GM12872 (cell line): ENCODE results near the gene SEMA4C.

ENCODE experiments used
- TF ChIP-seq, protein P1 (sequence below): IDR thresholded peaks from 3 replicates; pipeline ENCODE4 v1.5.1; 2011; ENCODE audit warnings: low read depth, mild to moderate bottlenecking, low read length, moderate library complexity; ENCODE audit not compliant: insufficient read depth

Gene SEMA4C

GRCh38 chr2:96838345-96839292 is 31.3 kb downstream of the SEMA4C start:
- TF ChIP-seq, protein P1, sequence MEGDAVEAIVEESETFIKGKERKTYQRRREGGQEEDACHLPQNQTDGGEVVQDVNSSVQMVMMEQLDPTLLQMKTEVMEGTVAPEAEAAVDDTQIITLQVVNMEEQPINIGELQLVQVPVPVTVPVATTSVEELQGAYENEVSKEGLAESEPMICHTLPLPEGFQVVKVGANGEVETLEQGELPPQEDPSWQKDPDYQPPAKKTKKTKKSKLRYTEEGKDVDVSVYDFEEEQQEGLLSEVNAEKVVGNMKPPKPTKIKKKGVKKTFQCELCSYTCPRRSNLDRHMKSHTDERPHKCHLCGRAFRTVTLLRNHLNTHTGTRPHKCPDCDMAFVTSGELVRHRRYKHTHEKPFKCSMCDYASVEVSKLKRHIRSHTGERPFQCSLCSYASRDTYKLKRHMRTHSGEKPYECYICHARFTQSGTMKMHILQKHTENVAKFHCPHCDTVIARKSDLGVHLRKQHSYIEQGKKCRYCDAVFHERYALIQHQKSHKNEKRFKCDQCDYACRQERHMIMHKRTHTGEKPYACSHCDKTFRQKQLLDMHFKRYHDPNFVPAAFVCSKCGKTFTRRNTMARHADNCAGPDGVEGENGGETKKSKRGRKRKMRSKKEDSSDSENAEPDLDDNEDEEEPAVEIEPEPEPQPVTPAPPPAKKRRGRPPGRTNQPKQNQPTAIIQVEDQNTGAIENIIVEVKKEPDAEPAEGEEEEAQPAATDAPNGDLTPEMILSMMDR, result no peak

GRCh38 chr2:96837575-96837974 is 32.3 kb downstream of the SEMA4C start:
- TF ChIP-seq, protein P1, result no peak

- TF ChIP-seq, protein P1, result no peak
Observed at GRCh38 chr2:96835830-96836229, 34.0 kb downstream of the SEMA4C start.

DNA sequence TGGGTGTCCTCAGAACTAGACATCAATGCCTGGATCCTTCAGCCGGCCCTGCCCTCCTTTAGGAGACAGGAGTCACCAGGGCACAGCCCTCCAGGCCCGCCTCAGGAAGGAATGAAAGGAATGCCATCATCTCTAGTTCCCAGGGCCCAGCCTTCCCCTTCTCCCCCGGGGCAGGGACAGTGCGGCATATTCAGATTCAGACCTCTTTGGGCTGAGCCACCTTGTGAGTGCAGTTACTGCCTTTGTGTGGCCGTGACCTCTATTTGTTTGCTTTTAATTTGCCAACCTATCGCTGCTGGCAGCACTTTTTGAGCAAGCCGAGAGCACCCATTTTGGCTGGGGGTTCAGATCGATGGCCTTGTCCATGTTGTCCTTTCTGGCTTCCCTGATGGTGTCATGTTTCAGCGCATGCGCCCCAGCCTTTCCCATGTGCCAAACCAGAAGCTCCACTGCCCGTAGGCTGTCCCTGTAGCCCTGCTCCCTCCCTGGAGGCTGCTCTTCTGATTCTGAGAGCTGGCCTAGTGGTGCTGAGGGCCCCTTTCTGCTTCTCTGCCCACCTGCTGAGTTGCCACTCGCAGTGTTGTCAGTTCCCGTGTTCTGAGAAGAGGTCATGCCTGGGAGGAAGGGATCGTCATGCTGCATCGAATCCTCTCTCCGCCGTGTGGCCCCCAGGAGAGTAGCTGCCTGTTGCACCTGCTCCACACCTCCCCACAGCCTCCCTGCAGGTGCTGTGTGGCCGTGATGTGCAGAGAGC is 36.9 kb downstream of the SEMA4C start:
- TF ChIP-seq, protein P1, result no peak

GRCh38 chr2:96832408-96832753 is 37.5 kb downstream of the SEMA4C start:
- TF ChIP-seq, protein P1, result no peak

GRCh38 chr2:96831679-96832078 is 38.2 kb downstream of the SEMA4C start:
- TF ChIP-seq, protein P1, result no peak

- TF ChIP-seq, protein P1, result no peak
Observed at GRCh38 chr2:96830044-96830562, 39.8 kb downstream of the SEMA4C start.
